Stimulated activated naive CD8-positive, alpha-beta T cell treated with anti-CD3 and anti-CD28 coated beads, Interleukin-15, Interleukin-2, amounts not matched to agents 100 ng/mL and 50 ng/mL, for 24 hours (primary cell): ENCODE results near the gene CREBL2.
"Not testable (repeated sequence)": the region's sequence is repeated elsewhere in the genome, so short reads cannot be mapped to it uniquely, and the experiment has no call there.

Experiments used
- H3K27ac Mint-ChIP-seq: one replicate; pipeline ENCODE4 v1.8.0; 2021; ENCODE audit warnings: mild to moderate bottlenecking, mixed read lengths
- H3K27me3 Mint-ChIP-seq: one replicate; pipeline ENCODE4 v1.8.0; 2021; ENCODE audit warnings: mixed read lengths
- H3K36me3 Mint-ChIP-seq: one replicate; pipeline ENCODE4 v1.8.0; 2021; ENCODE audit warnings: low read depth, mixed read lengths
- H3K4me1 Mint-ChIP-seq: one replicate; pipeline ENCODE4 v1.8.0; 2021; ENCODE audit warnings: low read depth, mixed read lengths
- H3K4me3 Mint-ChIP-seq: one replicate; pipeline ENCODE4 v1.8.0; 2021; ENCODE audit warnings: mild to moderate bottlenecking, mixed read lengths
- H3K9me3 Mint-ChIP-seq: one replicate; pipeline ENCODE4 v1.8.0; 2021; ENCODE audit warnings: mixed read lengths

Gene CREBL2

GRCh38 chr12:12586879-12587675 is 24.6 kb upstream of the CREBL2 start:
- no peak overlapping the region for H3K4me3 Mint-ChIP-seq
- peaks cover 3% of the 10 kb centered on the region for H3K27me3 Mint-ChIP-seq
- H3K27ac Mint-ChIP-seq = no peak overlapping the region
- no peaks in the 10 kb centered on the region for H3K9me3 Mint-ChIP-seq
- H3K36me3 Mint-ChIP-seq = no peaks in the 10 kb centered on the region
- H3K4me1 Mint-ChIP-seq = peaks cover 37% of the 10 kb centered on the region

DNA sequence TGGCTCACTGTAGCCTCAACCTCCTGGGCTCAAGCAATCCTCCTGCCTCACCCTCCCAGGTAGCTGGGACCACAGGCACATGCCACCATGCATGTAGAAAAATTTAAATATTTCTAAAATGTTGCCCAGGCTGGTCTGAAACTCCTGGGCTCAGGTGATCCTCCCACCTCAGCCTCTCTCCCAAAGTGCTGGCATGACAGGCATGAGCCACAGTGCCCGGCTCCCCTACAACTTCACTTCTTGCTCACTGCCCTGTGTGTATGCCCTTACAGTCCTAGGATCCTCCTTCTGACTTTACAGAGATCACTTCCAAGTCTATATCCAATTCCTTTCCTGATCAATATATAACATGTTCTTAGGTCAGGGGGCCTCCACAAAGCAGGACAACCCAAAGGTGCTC is 23.8 kb upstream of the CREBL2 start:
- no peak overlapping the region for H3K4me3 Mint-ChIP-seq
- H3K27me3 Mint-ChIP-seq = peaks cover 3% of the 10 kb centered on the region
- peaks cover 29% of the 10 kb centered on the region for H3K4me1 Mint-ChIP-seq
- H3K27ac Mint-ChIP-seq = no peak overlapping the region
- no peaks in the 10 kb centered on the region for H3K36me3 Mint-ChIP-seq
- no peaks in the 10 kb centered on the region for H3K9me3 Mint-ChIP-seq

GRCh38 chr12:12588436-12588835 is 23.2 kb upstream of the CREBL2 start:
- not testable (repeated sequence) for H3K9me3 Mint-ChIP-seq, H3K36me3 Mint-ChIP-seq, H3K4me3 Mint-ChIP-seq, H3K27me3 Mint-ChIP-seq, H3K27ac Mint-ChIP-seq
- peaks cover 23% of the 10 kb centered on the region for H3K4me1 Mint-ChIP-seq

- Mint-ChIP-seq H3K27ac (no peak overlapping the region), H3K27me3 (peaks cover 3% of the 10 kb centered on the region), H3K4me1 (peaks cover 3% of the 10 kb centered on the region), H3K9me3 (no peaks in the 10 kb centered on the region), H3K4me3 (no peak overlapping the region), H3K36me3 (no peaks in the 10 kb centered on the region)
Measured at GRCh38 chr12:12590961-12591360, 20.7 kb upstream of the CREBL2 start.

DNA sequence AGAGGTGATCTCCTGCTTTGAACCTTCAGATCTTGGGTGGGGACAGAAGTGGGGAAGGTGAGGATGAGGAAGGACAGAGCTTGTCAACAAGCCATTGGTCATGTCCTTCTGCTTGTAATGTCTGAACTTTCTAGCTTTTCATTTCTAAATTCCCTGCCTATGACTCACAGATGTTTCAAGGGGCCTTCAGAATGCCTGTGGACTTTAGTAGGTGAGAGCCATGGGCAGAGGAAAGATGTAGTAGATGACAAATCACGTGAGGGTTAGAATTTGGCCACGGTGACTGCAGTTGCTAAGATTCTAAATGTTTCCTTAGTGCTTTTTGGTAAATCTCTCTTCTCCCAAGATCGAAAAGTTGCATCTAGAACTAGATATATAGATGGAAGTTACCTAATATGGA is 18.7 kb upstream of the CREBL2 start:
- Mint-ChIP-seq H3K27ac (no peak overlapping the region), H3K4me3 (no peak overlapping the region), H3K9me3 (no peaks in the 10 kb centered on the region), H3K27me3 (peaks cover 3% of the 10 kb centered on the region), H3K4me1 (no peaks in the 10 kb centered on the region), H3K36me3 (no peaks in the 10 kb centered on the region)

DNA sequence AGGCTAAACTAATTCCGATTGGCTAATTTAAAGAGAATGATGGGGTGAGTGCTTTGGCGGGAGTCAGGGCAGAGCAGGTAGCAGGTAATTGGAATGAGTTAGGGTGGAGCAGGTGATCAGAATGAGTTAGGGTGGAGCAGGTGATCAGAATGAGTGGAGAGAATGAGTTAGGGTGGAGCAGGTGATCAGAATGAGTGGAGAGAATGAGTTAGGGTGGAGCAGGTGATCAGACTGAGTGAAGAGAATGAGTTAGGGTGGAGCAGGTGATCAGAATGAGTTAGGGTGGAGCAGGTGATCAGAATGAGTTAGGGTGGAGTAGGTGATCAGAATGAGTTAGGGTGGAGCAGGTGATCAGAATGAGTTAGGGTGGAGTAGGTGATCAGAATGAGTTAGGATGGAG is 15.7 kb upstream of the CREBL2 start:
- not testable (repeated sequence) for H3K4me3 Mint-ChIP-seq, H3K36me3 Mint-ChIP-seq, H3K27me3 Mint-ChIP-seq, H3K9me3 Mint-ChIP-seq, H3K4me1 Mint-ChIP-seq, H3K27ac Mint-ChIP-seq

DNA sequence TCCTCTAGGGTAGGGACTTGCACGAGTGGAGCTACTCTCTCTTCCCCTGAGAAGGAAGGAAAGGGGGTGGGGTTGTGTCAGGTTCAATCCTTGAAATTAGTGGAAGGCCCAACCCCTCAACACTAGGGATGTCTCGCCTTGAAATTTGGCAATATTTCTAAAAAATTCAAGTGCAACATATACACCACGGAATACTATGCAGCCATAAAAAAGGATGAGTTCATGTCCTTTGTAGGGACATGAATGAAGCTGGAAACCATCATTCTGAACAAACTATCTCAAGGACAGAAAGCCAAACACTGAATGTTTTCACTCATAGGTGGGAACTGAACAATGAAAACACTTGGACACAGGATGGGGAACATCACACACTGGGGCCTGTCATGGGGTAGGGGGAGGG is 15.1 kb upstream of the CREBL2 start:
- not testable (repeated sequence) for H3K27me3 Mint-ChIP-seq, H3K27ac Mint-ChIP-seq, H3K9me3 Mint-ChIP-seq, H3K4me1 Mint-ChIP-seq, H3K4me3 Mint-ChIP-seq, H3K36me3 Mint-ChIP-seq

DNA sequence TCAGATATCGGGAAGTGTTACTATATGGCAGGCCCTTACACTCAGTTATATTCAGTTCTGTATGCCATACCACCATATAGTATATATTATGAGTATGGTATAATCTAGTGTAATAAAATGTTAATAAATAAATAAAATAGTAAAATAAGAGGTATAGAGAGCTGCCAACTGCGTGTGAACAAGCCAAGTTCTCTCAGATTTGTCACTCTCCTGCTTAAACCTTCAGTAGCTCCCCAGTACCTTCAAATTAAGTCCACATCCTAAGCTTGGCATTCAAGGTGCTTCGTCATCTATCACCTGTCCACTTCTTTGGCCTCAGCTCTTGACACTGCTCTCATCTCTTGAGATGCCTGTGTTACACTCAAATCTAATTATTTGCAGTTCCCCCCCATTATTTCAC is 12.8 kb upstream of the CREBL2 start:
- Mint-ChIP-seq H3K9me3 (no peaks in the 10 kb centered on the region), H3K27me3 (no peaks in the 10 kb centered on the region), H3K27ac (no peak overlapping the region), H3K4me3 (no peak overlapping the region), H3K36me3 (no peaks in the 10 kb centered on the region), H3K4me1 (no peaks in the 10 kb centered on the region)

- Mint-ChIP-seq H3K4me1 (no peaks in the 10 kb centered on the region), H3K36me3 (no peaks in the 10 kb centered on the region), H3K9me3 (no peaks in the 10 kb centered on the region), H3K27ac (no peak overlapping the region), H3K4me3 (no peak overlapping the region), H3K27me3 (no peaks in the 10 kb centered on the region)
Measured at GRCh38 chr12:12599750-12600643, 11.7 kb upstream of the CREBL2 start.

DNA sequence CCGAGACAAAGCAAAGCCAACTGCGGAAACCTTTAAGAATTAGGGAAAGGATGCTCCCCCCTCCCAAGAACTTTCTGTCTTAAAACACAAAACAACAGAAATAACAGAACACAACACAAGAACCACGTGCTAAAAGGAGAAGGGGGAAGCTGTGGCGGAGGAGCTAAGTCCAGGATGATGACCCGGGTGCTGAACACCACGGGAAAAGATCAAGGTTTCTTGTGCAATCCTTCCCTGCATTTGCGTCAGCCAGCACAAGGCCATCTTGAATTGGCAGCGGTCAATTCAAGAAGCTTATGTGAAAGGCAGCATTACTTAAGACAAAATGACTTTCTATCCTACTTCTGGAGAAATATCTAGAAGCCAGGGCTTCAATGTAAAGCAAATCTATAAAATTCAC is 11.0 kb upstream of the CREBL2 start:
- Mint-ChIP-seq H3K27ac (no peak overlapping the region), H3K4me1 (no peaks in the 10 kb centered on the region), H3K4me3 (no peak overlapping the region), H3K36me3 (no peaks in the 10 kb centered on the region), H3K27me3 (no peaks in the 10 kb centered on the region), H3K9me3 (no peaks in the 10 kb centered on the region)

GRCh38 chr12:12604740-12605139 is 6.9 kb upstream of the CREBL2 start:
- Mint-ChIP-seq H3K36me3 (no peaks in the 10 kb centered on the region), H3K27me3 (no peaks in the 10 kb centered on the region), H3K9me3 (no peaks in the 10 kb centered on the region), H3K4me3 (no peak overlapping the region), H3K4me1 (peaks cover 12% of the 10 kb centered on the region), H3K27ac (no peak overlapping the region)

DNA sequence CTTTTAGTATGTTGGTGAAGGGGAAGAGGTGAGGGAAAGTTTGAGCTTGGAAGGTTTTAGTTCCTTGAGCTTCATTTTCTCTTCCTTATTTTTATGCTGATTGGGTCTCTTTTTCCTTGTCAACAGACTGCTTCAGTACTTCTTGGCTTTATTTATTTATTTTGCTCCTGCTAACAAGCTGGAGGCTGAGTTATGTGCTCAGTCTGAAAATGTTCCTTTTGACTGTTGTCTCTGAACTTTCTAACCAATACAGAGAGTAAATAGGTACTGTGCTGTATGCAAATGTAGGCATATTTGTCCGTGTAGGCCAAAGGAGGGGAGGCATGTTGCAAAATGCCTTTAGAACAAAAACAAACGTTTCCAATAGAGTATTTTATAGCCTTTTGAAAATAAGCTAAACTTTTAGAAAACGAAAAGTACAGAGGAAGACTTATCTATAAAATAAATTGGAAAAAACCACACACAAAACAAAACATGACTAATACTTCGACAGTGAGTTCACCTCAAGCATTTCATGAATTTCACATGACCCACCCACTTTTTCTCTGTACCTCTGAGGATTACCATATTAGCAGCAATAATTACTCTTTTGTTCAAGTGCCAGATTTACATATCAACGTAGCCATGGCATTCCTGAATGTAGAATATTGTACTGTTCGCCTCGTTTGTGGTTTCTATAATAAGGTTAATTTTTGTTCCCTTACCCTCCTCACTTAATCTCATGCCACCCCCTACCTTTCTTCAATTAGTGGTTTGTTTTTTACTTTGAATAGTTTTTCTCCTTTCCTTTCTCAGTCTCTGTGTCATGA is 4.7 kb upstream of the CREBL2 start:
- Mint-ChIP-seq H3K4me1 (peaks cover 25% of the 10 kb centered on the region), H3K27ac (peak overlapping the region; percentile 61), H3K4me3 (peak overlapping the region; percentile 4), H3K36me3 (no peaks in the 10 kb centered on the region), H3K9me3 (no peaks in the 10 kb centered on the region), H3K27me3 (no peaks in the 10 kb centered on the region)

DNA sequence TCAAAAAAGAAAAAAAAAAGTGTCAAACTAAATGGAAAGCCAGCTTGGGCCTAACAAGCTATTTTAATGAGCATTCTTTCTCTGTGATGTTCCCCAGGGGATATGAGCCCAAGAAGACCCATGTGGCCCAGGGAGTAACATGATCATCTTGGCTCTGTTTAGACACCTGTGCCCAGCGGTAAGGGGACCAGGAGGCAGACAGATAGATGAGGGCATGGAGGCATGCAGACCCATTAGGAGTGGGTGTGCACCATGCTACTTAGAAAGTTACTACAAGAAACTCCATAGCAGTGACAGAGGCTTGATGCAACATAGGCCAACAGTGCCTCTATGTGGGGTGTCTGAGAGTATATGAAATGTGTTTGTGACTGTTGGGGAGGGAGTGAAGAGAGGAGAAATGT is 3.1 kb upstream of the CREBL2 start:
- H3K4me3 Mint-ChIP-seq = no peak overlapping the region

GRCh38 chr12:12609692-12610091 is 2.0 kb upstream of the CREBL2 start:
- no peak overlapping the region for H3K27ac Mint-ChIP-seq
- H3K4me3 Mint-ChIP-seq = no peak overlapping the region
- peaks cover 49% of the 10 kb centered on the region for H3K4me1 Mint-ChIP-seq
- H3K36me3 Mint-ChIP-seq = peaks cover 4% of the 10 kb centered on the region
- H3K27me3 Mint-ChIP-seq = no peaks in the 10 kb centered on the region
- H3K9me3 Mint-ChIP-seq = no peaks in the 10 kb centered on the region

More for the DNA sequence above, 3.1 kb upstream of the CREBL2 start:
- no peaks in the 10 kb centered on the region for H3K27me3 Mint-ChIP-seq
- no peaks in the 10 kb centered on the region for H3K9me3 Mint-ChIP-seq
- H3K36me3 Mint-ChIP-seq = peaks cover 2% of the 10 kb centered on the region
- peaks cover 38% of the 10 kb centered on the region for H3K4me1 Mint-ChIP-seq
- H3K27ac Mint-ChIP-seq = no peak overlapping the region

DNA sequence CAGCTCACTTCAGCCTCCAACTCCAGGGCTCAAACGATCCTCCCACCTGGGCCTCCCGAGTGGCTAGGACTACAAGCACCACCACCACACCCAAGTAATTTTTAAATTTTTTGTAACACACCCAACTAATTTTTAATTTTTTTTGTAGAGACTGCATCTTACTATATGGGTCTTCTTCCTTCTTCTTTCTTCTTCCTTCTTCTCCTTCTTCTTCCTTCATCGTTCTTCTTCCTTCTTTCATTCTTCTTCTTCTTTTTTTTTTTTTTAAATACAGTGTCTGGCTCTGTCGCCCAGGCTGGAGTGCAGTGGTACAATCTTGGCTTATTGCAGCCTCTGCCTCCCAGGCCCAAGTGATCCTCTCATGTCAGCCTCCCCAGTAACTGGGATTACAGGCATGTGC is 965 bp upstream of the CREBL2 start:
- Mint-ChIP-seq H3K9me3 (no peaks in the 10 kb centered on the region), H3K4me3 (peak overlapping the region; percentile 93), H3K27me3 (no peaks in the 10 kb centered on the region), H3K27ac (peak overlapping the region; percentile 95), H3K4me1 (peaks cover 52% of the 10 kb centered on the region), H3K36me3 (peaks cover 4% of the 10 kb centered on the region)
